GM12878 (cell line): ENCODE data around the gene TAS2R10. TPM values are rescaled to one million over a fixed set of nuclear protein-coding genes. Genes with fewer than 3 reads are reported as not detected.

Experiments
- ATAC-seq: fragments of 200-7000 bp; cut with Tn5 transposase; 3 replicates; pipeline ENCODE4 v1.9.1; 2020; ENCODE audit warnings: mild to moderate bottlenecking, moderate library complexity
- BruUV-seq: library from RNA; stranded (reverse); fragments of 400-500 nt; replicated peaks from 2 replicates; lab custom pipeline; 2021; lab: Mats Ljungman, UMichigan
- CTCF ChIA-PET: fragments of 300-600 bp; sonication (Branson Sonifier 250); formaldehyde crosslinking; extraction: SDS; loops from one replicate; lab custom pipeline; 2021; ENCODE audit warnings: inconsistent platforms; lab: Yijun Ruan, JAX
- POLR2A ChIA-PET: fragments of 350-600 bp; formaldehyde crosslinking; extraction: SDS; loops from one replicate; lab custom pipeline; 2021; ENCODE audit warnings: inconsistent platforms; lab: Charles Lee
- RAD21 ChIA-PET: fragments of 300-600 bp; sonication (Branson Sonifier 250); formaldehyde crosslinking; loops from one replicate; lab custom pipeline; 2023; ENCODE audit warnings: antibody characterized with exemption; ENCODE audit not compliant: unreplicated experiment; lab: Charles Lee
- SMC1A ChIA-PET: fragments of 300-600 bp; sonication (Branson Sonifier 250); formaldehyde crosslinking; loops from one replicate; lab custom pipeline; 2023; ENCODE audit not compliant: unreplicated experiment, uncharacterized antibody; lab: Charles Lee
- DNase-seq: peaks from one replicate; pipeline ENCODE4 v3.0.0-alpha.2; 2011; ENCODE audit warnings: low read depth, low spot score
- FAIRE-seq: peaks from 3 replicates; lab custom pipeline; 2011; peaks lifted over from hg19 to GRCh38; lab: Jason Lieb, UNC
- H2AFZ ChIP-seq: 2 replicates; pipeline ENCODE4 v1.6.0; 2011; ENCODE audit warnings: low read depth, low read length, control low read depth; ENCODE audit not compliant: control insufficient read depth
- H3K27ac ChIP-seq: 2 replicates; pipeline ENCODE4 v1.5.1; 2011; ENCODE audit warnings: control low read depth; ENCODE audit not compliant: control insufficient read depth, insufficient read depth
- H3K27me3 ChIP-seq, 2 experiments: replicated peaks in 1 of 2; 2 replicates each; pipeline versions ENCODE4 v1.6.0 to v1.6.1; 2011; ENCODE audit warnings: low read length in 1 of 2; ENCODE audit not compliant: control insufficient read depth in 2 of 2, insufficient read depth in 2 of 2
- H3K36me3 ChIP-seq, 2 experiments: 2 replicates each; pipeline ENCODE4 v1.5.1; 2011; ENCODE audit warnings: low read length in 1 of 2; ENCODE audit not compliant: control insufficient read depth in 2 of 2, insufficient read depth in 2 of 2
- H3K4me1 ChIP-seq: 2 replicates; pipeline ENCODE4 v1.6.1; 2011; ENCODE audit warnings: mild to moderate bottlenecking, low read length, moderate library complexity, mixed read lengths; ENCODE audit not compliant: control insufficient read depth, insufficient read depth
- H3K4me2 ChIP-seq: 2 replicates; pipeline ENCODE4 v1.6.0; 2011; ENCODE audit warnings: control low read depth; ENCODE audit not compliant: control insufficient read depth, insufficient read depth
- H3K4me3 ChIP-seq: fragments of 200-600 bp; sonication (generic); 2 replicates; pipeline ENCODE4 v1.5.1; 2016
- H3K79me2 ChIP-seq: 2 replicates; pipeline ENCODE4 v1.6.0; 2011; ENCODE audit warnings: low read length; ENCODE audit not compliant: control insufficient read depth, insufficient read depth
- H3K9ac ChIP-seq: 2 replicates; pipeline ENCODE4 v1.8.0; 2011; ENCODE audit warnings: low read length, control low read depth, mixed read lengths; ENCODE audit not compliant: control insufficient read depth, insufficient read depth
- H3K9me3 ChIP-seq: replicated peaks from 3 replicates; pipeline ENCODE4 v1.5.1; 2011; ENCODE audit warnings: mild to moderate bottlenecking, low read length; ENCODE audit not compliant: control insufficient read depth, insufficient read depth
- H4K20me1 ChIP-seq: 2 replicates; pipeline ENCODE4 v1.6.0; 2011; ENCODE audit not compliant: control insufficient read depth, insufficient read depth
- FOXM1 ChIP-seq: IDR thresholded peaks from 2 replicates; pipeline ENCODE4 v1.6.1; 2012; ENCODE audit warnings: low read depth, mild to moderate bottlenecking, inconsistent platforms, low read length, moderate library complexity
- WGBS: methylation state at CpG from one replicate; pipeline ENCODE4 v1.1.6; 2016; ENCODE audit warnings: low lambda C conversion rate; ENCODE audit not compliant: insufficient replicate concordance, insufficient coverage; ENCODE audit errors: missing lambda C conversion rate; 5-methylcytosine and 5-hydroxymethylcytosine counted together
- in situ Hi-C: fragments of 300-500 bp; cut with MboI; formaldehyde crosslinking; loops from 9 replicates; pipeline ENCODE4 v1.14.3; 2018; ENCODE audit warnings: mixed read lengths
- intact Hi-C: fragments of 100-400 bp; cut with micrococcal nuclease; formaldehyde crosslinking; loops from one replicate; pipeline ENCODE4 v1.14.2; 2022; ENCODE audit not compliant: unreplicated experiment
- polyA plus RNA-seq, 11 experiments: library from polyadenylated mRNA; depleted of rRNA in 4 of 11; unstranded in 6 of 11; stranded (reverse) in 5 of 11; fragments of >200 nt; fragmentation: Nextera tagmentation in 4 of 11; fragmentation: Illumina TruSeq in 1 of 11; extraction: Ambion mirVana in 4 of 11; extraction: Trizol in 1 of 11; gene quantifications; 1 replicate in 1 of 11; 2 replicates in 10 of 11; pipeline versions ENCODE4 v1.2.1 to v1.2.3, GENCODE V29; 2011 to 2016; ENCODE audit warnings: inconsistent platforms in 2 of 11, missing spikeins in 2 of 11, low read depth in 1 of 11
- total RNA-seq, 4 experiments: library from RNA; depleted of rRNA in 3 of 4; stranded (reverse); fragments of >200 nt in 3 of 4; fragmentation: Illumina TruSeq in 1 of 4; extraction: Trizol in 1 of 4; gene quantifications; 2 replicates each; pipeline versions ENCODE4 v1.2.1 to v1.2.3, GENCODE V29; 2013 to 2021
- TF ChIP-seq, protein P1 (sequence below): IDR thresholded peaks from 2 replicates; pipeline ENCODE4 v1.6.1; 2012; ENCODE audit warnings: low read depth, low read length, improper control_type of control experiment
- TF ChIP-seq, protein P2 (sequence below): fragments of 450-650 bp; IDR thresholded peaks from 2 replicates; pipeline ENCODE4 v1.6.1; 2016; ENCODE audit warnings: mild to moderate bottlenecking
- TF ChIP-seq, protein P3 (sequence below): fragments of 450-650 bp; formaldehyde crosslinking; IDR thresholded peaks from 2 replicates; pipeline ENCODE4 v1.5.0; 2022; ENCODE audit warnings: mild to moderate bottlenecking, missing genetic modification characterization

Gene TAS2R10
- total and polyA plus RNA-seq, 10 of the 15 experiments (the other 5 are each of a cell fraction or from before 2014, with no cell fraction given), result 0.11 to 1.4 (median 0.54) TPM; not detected in 1

DNA sequence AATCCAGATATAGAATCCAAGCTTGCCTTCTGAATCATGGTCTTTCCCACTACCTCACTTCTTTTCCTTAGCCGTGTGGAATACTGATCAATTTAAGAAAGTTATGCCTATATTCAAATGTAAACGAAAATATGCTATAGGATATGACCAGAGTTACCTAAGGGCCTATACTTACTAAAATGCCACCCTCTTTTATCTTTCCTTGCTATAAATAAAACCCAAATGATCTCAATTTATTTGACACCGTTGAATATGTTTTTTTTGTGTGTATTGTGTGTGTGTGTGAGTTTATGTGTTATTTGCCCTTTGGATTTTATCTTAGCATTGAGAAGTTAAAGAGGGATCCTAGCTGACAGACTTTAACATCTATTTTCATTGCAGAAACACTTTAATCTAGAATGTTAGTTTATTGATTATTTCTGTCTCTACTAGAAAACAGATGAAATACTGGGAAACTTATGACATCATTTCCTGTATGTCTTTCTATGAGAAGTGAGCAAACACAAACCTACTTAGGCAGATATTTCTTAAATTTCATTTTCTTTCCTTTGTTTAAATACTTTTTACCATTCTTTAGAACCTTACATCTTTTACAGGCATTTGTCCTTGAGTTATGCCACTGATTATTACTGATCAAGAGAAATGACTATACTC, 14.1 kb downstream of the TAS2R10 start:
- H3K36me3 ChIP-seq, result no peaks in the 10 kb centered on the region
- SMC1A ChIA-PET, result interaction anchor here (1.3 kb wide), 1 partner anchor 236 kb away, joined by 3 read pairs; no protein-coding TSS in a partner anchor
- no peak for TF ChIP-seq FOXM1
- TF ChIP-seq, protein P1, sequence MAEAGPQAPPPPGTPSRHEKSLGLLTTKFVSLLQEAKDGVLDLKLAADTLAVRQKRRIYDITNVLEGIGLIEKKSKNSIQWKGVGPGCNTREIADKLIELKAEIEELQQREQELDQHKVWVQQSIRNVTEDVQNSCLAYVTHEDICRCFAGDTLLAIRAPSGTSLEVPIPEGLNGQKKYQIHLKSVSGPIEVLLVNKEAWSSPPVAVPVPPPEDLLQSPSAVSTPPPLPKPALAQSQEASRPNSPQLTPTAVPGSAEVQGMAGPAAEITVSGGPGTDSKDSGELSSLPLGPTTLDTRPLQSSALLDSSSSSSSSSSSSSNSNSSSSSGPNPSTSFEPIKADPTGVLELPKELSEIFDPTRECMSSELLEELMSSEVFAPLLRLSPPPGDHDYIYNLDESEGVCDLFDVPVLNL, result no peak
- TF ChIP-seq, protein P2, sequence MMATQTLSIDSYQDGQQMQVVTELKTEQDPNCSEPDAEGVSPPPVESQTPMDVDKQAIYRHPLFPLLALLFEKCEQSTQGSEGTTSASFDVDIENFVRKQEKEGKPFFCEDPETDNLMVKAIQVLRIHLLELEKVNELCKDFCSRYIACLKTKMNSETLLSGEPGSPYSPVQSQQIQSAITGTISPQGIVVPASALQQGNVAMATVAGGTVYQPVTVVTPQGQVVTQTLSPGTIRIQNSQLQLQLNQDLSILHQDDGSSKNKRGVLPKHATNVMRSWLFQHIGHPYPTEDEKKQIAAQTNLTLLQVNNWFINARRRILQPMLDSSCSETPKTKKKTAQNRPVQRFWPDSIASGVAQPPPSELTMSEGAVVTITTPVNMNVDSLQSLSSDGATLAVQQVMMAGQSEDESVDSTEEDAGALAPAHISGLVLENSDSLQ, result no peak
- TF ChIP-seq, protein P3, sequence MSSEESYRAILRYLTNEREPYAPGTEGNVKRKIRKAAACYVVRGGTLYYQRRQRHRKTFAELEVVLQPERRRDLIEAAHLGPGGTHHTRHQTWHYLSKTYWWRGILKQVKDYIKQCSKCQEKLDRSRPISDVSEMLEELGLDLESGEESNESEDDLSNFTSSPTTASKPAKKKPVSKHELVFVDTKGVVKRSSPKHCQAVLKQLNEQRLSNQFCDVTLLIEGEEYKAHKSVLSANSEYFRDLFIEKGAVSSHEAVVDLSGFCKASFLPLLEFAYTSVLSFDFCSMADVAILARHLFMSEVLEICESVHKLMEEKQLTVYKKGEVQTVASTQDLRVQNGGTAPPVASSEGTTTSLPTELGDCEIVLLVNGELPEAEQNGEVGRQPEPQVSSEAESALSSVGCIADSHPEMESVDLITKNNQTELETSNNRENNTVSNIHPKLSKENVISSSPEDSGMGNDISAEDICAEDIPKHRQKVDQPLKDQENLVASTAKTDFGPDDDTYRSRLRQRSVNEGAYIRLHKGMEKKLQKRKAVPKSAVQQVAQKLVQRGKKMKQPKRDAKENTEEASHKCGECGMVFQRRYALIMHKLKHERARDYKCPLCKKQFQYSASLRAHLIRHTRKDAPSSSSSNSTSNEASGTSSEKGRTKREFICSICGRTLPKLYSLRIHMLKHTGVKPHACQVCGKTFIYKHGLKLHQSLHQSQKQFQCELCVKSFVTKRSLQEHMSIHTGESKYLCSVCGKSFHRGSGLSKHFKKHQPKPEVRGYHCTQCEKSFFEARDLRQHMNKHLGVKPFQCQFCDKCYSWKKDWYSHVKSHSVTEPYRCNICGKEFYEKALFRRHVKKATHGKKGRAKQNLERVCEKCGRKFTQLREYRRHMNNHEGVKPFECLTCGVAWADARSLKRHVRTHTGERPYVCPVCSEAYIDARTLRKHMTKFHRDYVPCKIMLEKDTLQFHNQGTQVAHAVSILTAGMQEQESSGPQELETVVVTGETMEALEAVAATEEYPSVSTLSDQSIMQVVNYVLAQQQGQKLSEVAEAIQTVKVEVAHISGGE (CRISPR knock-in tag), result no peak
- intact Hi-C loops, result no loop called here
- no peak overlapping the region for H3K4me3 ChIP-seq
- H3K9me3 ChIP-seq, result no peaks in the 10 kb centered on the region
- H3K27ac ChIP-seq, result no peak overlapping the region
- CTCF ChIA-PET, result no interaction called here
- no peak for FAIRE-seq
- 13% methylated on average over 3 of the region's 3 CpGs for WGBS
- no peaks in the 10 kb centered on the region for H3K79me2 ChIP-seq
- H3K4me2 ChIP-seq, result no peak overlapping the region
- POLR2A ChIA-PET, result no interaction called here
- H4K20me1 ChIP-seq, result no peaks in the 10 kb centered on the region
- H3K9ac ChIP-seq, result no peak overlapping the region
- no peak overlapping the region for H2AFZ ChIP-seq
- RAD21 ChIA-PET, result no interaction called here
- no peak for ATAC-seq
- DNase-seq, result no peak
- H3K4me1 ChIP-seq, result no peaks in the 10 kb centered on the region
- no peaks in the 10 kb centered on the region for H3K27me3 ChIP-seq
- no TSS peak for BruUV-seq
- in situ Hi-C loops, result no loop called here
